DOHH2 (cell line): ENCODE data around the gene SIGLEC12.

ENCODE experiments used
- H3F3A ChIP-seq: fragments of 200-600 bp; sonication (generic), shearing (Covaris generic); 2 replicates; pipeline ENCODE4 v1.6.0; 2016; ENCODE audit warnings: antibody characterized with exemption, mild to moderate bottlenecking; ENCODE audit not compliant: control insufficient read depth, insufficient read depth
- H3K27ac ChIP-seq: fragments of 200-600 bp; sonication (generic); 2 replicates; pipeline ENCODE4 v1.5.1; 2014; ENCODE audit warnings: low read depth, mild to moderate bottlenecking, low read length, moderate library complexity
- H3K27me3 ChIP-seq: fragments of 200-600 bp; sonication (generic); 2 replicates; pipeline ENCODE4 v1.6.1; 2014; ENCODE audit warnings: mild to moderate bottlenecking, low read length, mixed read lengths; ENCODE audit not compliant: control insufficient read depth
- H3K36me3 ChIP-seq: fragments of 200-600 bp; sonication (generic); 2 replicates; pipeline ENCODE4 v1.6.1; 2014; ENCODE audit warnings: mild to moderate bottlenecking, low read length, moderate library complexity, mixed read lengths; ENCODE audit not compliant: control insufficient read depth
- H3K4me1 ChIP-seq: fragments of 200-600 bp; sonication (generic); 2 replicates; pipeline ENCODE4 v1.6.1; 2014; ENCODE audit warnings: mild to moderate bottlenecking, low read length, mixed read lengths; ENCODE audit not compliant: control insufficient read depth
- H3K4me2 ChIP-seq: fragments of 200-600 bp; sonication (generic); 2 replicates; pipeline ENCODE4 v1.6.0; 2014; ENCODE audit warnings: mild to moderate bottlenecking, low read length, moderate library complexity
- H3K4me3 ChIP-seq: fragments of 200-600 bp; sonication (generic); 2 replicates; pipeline ENCODE4 v1.5.1; 2014; ENCODE audit warnings: mild to moderate bottlenecking, low read length, mixed read lengths
- H3K79me2 ChIP-seq: fragments of 200-600 bp; sonication (generic); 2 replicates; pipeline ENCODE4 v1.6.1; 2014; ENCODE audit warnings: mild to moderate bottlenecking, low read length, mixed read lengths; ENCODE audit not compliant: control insufficient read depth
- H3K9me2 ChIP-seq: fragments of 200-600 bp; sonication (generic); replicated peaks from 2 replicates; pipeline ENCODE4 v1.6.1; 2014; ENCODE audit warnings: mild to moderate bottlenecking, low read length, mixed read lengths; ENCODE audit not compliant: control insufficient read depth
- H3K9me3 ChIP-seq: fragments of 200-600 bp; sonication (generic); 2 replicates; pipeline ENCODE4 v1.6.1; 2014; ENCODE audit warnings: antibody characterized with exemption, low read length, mixed read lengths; ENCODE audit not compliant: control insufficient read depth, insufficient read depth
- H4K20me1 ChIP-seq: fragments of 200-600 bp; sonication (generic); 2 replicates; pipeline ENCODE4 v1.6.0; 2014; ENCODE audit warnings: low read depth, mild to moderate bottlenecking, antibody characterized with exemption, low read length, moderate library complexity; ENCODE audit not compliant: control insufficient read depth, insufficient read depth
- CTCF ChIP-seq: fragments of 200-600 bp; sonication (generic); IDR thresholded peaks from one replicate; pipeline ENCODE4 v1.5.1; 2014; ENCODE audit warnings: antibody characterized with exemption, mild to moderate bottlenecking, low read depth, low read length; ENCODE audit not compliant: poor library complexity, severe bottlenecking
- EZH2phosphoT487 ChIP-seq: fragments of 200-600 bp; sonication (generic); IDR thresholded peaks from 2 replicates; pipeline ENCODE4 v1.6.1; 2017; ENCODE audit warnings: borderline replicate concordance, mild to moderate bottlenecking, antibody characterized with exemption, low read length, moderate library complexity, mixed read lengths

Gene SIGLEC12

GRCh38 chr19:51462276-51462675, 39.3 kb downstream of the SIGLEC12 start:
- no peaks in the 10 kb centered on the region for H3K36me3 ChIP-seq
- peaks cover 5% of the 10 kb centered on the region; the same call in 1 of the 2 replicates for H3K4me1 ChIP-seq
- H3K9me3 ChIP-seq: no peaks in the 10 kb centered on the region
- H3K9me2 ChIP-seq: no peaks in the 10 kb centered on the region
- no peaks in the 10 kb centered on the region for H4K20me1 ChIP-seq
- H3K79me2 ChIP-seq: no peaks in the 10 kb centered on the region
- no peak overlapping the region for H3K4me2 ChIP-seq
- H3K27ac ChIP-seq: no peak overlapping the region
- H3K4me3 ChIP-seq: no peak overlapping the region
- TF ChIP-seq EZH2phosphoT487: no peak
- no peak for TF ChIP-seq CTCF
- peaks cover 10% of the 10 kb centered on the region; the same call in 1 of the 2 replicates for H3K27me3 ChIP-seq
- H3F3A ChIP-seq: no peaks in the 10 kb centered on the region

GRCh38 chr19:51461723-51462161, 39.9 kb downstream of the SIGLEC12 start:
- H3K36me3 ChIP-seq: no peaks in the 10 kb centered on the region
- no peaks in the 10 kb centered on the region for H3K9me3 ChIP-seq
- H3K27ac ChIP-seq: no peak overlapping the region
- H4K20me1 ChIP-seq: no peaks in the 10 kb centered on the region
- peaks cover 7% of the 10 kb centered on the region; the same call in 1 of the 2 replicates for H3K27me3 ChIP-seq
- no peak overlapping the region for H3K4me2 ChIP-seq
- TF ChIP-seq EZH2phosphoT487 (no peak), CTCF (no peak)
- peaks cover 5% of the 10 kb centered on the region; the same call in 1 of the 2 replicates for H3K4me1 ChIP-seq
- H3F3A ChIP-seq: no peaks in the 10 kb centered on the region
- H3K4me3 ChIP-seq: no peak overlapping the region
- H3K9me2 ChIP-seq: no peaks in the 10 kb centered on the region
- H3K79me2 ChIP-seq: no peaks in the 10 kb centered on the region

- TF ChIP-seq EZH2phosphoT487 (no peak), CTCF (no peak)
- Histone ChIP-seq H3K4me3 (peak overlapping the region; percentile 54), H3K9me3 (no peaks in the 10 kb centered on the region), H3K36me3 (no peaks in the 10 kb centered on the region), H3K27me3 (no peaks in the 10 kb centered on the region), H3F3A (no peaks in the 10 kb centered on the region), H3K4me2 (peak overlapping the region; percentile 51), H3K27ac (no peak overlapping the region), H3K4me1 (peaks cover 5% of the 10 kb centered on the region; the same call in 1 of the 2 replicates), H4K20me1 (no peaks in the 10 kb centered on the region), H3K9me2 (no peaks in the 10 kb centered on the region), H3K79me2 (no peaks in the 10 kb centered on the region)
Measured at GRCh38 chr19:51460164-51460992, 41.2 kb downstream of the SIGLEC12 start.
